Measurements from ENCODE around the gene MYL2. TPM values are rescaled to one million over a fixed set of nuclear protein-coding genes. Genes with fewer than 3 reads are reported as not detected.

MYL2 gene
- total and polyA plus RNA-seq, 9 of the 15 experiments (the other 6 are each of a cell fraction or from before 2014, with no cell fraction given): not detected

- POLR2A ChIA-PET: interaction anchor here (1.1 kb wide), 1 partner anchor 17 kb away, joined by 3 read pairs; no protein-coding TSS in a partner anchor
- H3K36me3 ChIP-seq (ENCODE audit: control insufficient read depth, insufficient read depth, low read length): no peaks in the 10 kb centered on the region
- BruUV-seq (replicated peaks): no TSS peak
- H3K4me2 ChIP-seq (ENCODE audit: insufficient read depth, low read length): no peak overlapping the region
- H3K27me3 ChIP-seq (ENCODE audit: control insufficient read depth in 2 of 2, insufficient read depth in 2 of 2, low read length in 2 of 2): peaks cover 14 to 55% of the 10 kb centered on the region in 2 experiments; a peak in 4 of 5 replicates
- WGBS (ENCODE audit: insufficient coverage, low coverage, missing lambda C conversion rate): under 1% methylated on average over 6 of the region's 6 CpGs
- H3K4me3 ChIP-seq: no peak overlapping the region
- no peak for DNase-seq (ENCODE audit: extremely low read depth in 1 of 4, low spot score in 3 of 4)
- no peak overlapping the region for H3K27ac ChIP-seq (ENCODE audit: extremely low read depth, low read depth, low read length)
- FAIRE-seq: no peak
- intact Hi-C loops (cut with micrococcal nuclease): no loop called here
- H3K4me1 ChIP-seq (replicated peaks in 1 of 2; ENCODE audit: control insufficient read depth in 2 of 2, insufficient read depth in 2 of 2, low read length in 2 of 2): 0 out of 5 replicates have a peak, but pooled peaks cover 0 to 3% of the 10 kb centered on the region in 2 experiments
- H3K9me1 ChIP-seq (ENCODE audit: control insufficient read depth, insufficient read depth, low read length): no peaks in the 10 kb centered on the region
- H3K79me2 ChIP-seq (ENCODE audit: control insufficient read depth, insufficient read depth, low read length): no peaks in the 10 kb centered on the region
- H2AFZ ChIP-seq (ENCODE audit: low read depth, low read length): no peak overlapping the region
- TF ChIP-seq RHOXF2B (CRISPR knock-in tag; conservative IDR thresholded peaks at IDR 0.05) (no peak), TEAD2 (tag; IDR thresholded peaks at IDR 0.05) (no peak), ZFPM2 (CRISPR knock-in tag; IDR thresholded peaks at IDR 0.05) (no peak), ZBTB9 (CRISPR knock-in tag; IDR thresholded peaks at IDR 0.05) (no peak), ZNF347 (CRISPR knock-in tag; IDR thresholded peaks at IDR 0.05; ENCODE audit: low read depth) (no peak)
- in situ Hi-C loops (cut with MboI): no loop called here
- ATAC-seq: no peak
- CTCF ChIA-PET (ENCODE audit: low intra/inter-chr PET ratio): no interaction called here
- no peaks in the 10 kb centered on the region for H4K20me1 ChIP-seq (replicated peaks; ENCODE audit: control insufficient read depth, insufficient read depth, low read length)
- no peaks in the 10 kb centered on the region; the same call in 1 of the 2 replicates for H3K9me3 ChIP-seq (replicated peaks; ENCODE audit: control insufficient read depth, insufficient read depth, low read depth, low read length)
- H3K9ac ChIP-seq (ENCODE audit: insufficient read depth in 1 of 2, low read depth in 2 of 2, low read length in 2 of 2): no peak overlapping the region
Measured at GRCh38 chr12:110912263-110912662, 8.1 kb downstream of the MYL2 start.
